NCI-H524 treated with DMSO at 0.1 percent for 48 hours (cell line): Measurements from ENCODE around the gene ARSB.
A peak's percentile ranks its signal among the peaks of the same experiment; 100 is the strongest.
"Not testable (repeated sequence)": the region's sequence is repeated elsewhere in the genome, so short reads cannot be mapped to it uniquely, and the experiment has no call there.

Experiments
- DNase-seq: peaks from one replicate; lab custom pipeline; 2025; lab: John Stamatoyannopoulos, UW

The ARSB gene

DNA sequence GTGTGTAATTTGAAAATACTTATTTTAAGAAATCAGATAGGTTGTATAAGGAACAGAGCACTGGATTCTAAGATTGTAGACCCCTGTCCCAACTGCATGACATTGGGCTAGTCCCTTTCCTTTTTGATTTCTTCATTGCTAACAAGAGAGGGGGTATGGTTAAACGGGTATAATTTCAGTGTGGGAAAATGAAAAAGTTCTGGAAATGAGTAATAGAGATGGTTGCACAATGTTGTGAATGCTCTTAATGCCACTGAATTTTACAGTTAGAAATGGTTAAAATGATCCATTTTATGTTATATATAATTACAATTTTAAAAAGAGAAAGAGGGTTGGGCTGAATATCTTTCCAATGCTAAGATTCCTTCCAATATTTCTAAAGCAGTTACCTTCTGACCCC is 233.2 kb downstream of the ARSB start:
- no peak for DNase-seq

DNA sequence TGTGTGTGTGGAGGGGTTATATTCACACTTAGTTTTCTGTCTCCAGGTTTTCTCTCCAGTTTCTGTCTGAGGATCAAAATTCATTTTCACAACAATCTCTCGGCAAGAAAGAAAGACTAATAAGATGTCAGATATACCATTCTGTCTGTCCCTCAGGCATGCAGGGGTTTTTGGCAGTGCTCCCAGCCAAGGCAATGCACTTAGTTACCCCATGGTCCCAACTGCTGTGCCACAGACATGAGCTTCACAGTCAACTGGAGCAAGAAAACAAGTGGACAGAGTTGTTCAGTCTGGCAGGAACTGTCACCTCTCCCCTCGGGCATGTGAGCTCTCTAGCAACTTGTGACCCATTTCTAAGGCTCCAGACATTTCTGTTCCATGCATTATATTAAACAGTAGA is 234.8 kb downstream of the ARSB start:
- no peak for DNase-seq

DNA sequence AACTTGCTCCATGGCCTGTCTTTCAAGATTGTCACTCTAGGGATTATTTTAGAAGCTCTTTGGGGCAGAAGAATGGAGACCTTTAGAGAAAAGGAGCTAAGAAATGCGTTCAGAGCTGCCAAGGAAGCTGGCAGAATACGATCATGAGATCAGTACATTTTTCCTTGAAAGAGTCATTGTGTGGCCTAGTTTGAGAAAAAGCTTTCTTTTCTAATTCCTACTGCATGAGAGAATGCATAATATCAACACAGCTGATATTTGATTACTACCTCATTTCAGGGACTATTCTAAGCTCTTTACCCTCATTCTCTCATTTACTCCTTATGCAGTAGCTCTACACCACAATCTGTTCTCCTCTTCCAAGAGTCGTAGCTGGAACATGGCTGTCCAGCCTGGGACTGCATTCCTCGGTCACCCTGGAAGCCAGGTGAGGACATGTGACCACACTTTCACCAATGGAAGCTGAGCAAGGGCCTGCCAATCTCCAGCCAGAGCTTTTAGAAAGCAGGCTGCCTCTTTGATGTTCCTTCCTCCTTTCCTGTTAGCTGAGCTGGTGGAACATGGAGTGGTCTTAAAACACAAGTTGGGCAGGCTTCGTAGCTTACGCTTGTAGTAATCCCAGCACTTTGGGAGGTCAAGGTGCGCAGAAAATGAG is 237.3 kb downstream of the ARSB start:
- DNase-seq: no peak

DNA sequence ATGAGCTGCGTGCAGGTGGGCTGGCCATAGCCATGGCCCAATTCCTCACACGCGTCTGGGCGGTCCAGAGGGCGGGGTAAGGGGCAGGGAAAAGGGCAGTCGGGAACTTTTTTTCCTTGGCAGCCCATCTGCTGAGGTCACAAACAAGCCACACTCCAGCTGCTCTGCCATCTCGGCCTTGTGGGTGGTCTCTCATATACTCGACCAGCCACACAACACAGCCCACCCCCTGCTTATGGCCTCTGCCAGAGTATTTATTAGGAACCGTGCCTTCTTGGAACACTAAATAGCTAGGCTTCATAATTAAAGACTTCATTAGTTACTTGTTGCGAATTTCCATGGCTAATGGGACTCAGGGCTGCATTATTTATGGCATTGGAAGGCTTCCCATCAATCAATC is 238.1 kb downstream of the ARSB start:
- no peak for DNase-seq

DNA sequence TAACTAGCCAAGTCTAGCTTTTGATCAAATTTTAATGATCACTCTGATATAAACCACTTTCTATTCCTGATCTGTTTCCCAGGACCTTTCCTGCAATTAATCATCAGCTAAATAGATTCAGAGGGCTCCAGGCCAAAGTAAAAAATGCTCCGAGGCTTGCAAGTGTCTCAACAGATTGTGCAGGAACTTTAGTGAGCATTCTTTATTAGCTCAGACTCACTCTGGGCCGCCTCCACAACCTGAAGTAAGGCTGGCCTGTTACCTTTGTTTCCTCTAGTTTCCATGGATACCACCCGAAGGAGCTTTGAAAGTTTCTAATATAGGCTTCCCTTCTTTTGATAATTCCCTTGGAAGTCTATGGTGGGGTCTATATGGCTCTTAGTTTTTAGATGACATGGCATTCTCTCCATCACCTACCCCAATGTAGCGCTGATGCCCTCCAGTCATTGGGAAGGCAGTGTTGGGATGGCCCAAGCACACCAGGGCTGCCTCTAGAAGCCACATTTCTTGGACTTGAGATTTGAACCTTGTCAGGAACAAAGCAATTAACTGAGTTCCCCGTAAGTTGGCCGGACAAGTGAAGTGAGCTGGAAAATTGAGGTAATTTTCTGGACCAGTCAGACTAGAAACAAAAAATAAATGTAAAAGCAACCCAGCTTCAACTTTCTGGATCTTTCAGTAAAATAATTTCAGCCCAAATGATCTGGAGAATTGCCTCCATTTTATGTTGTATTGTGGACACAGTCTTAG is 238.9 kb downstream of the ARSB start:
- no peak for DNase-seq

DNA sequence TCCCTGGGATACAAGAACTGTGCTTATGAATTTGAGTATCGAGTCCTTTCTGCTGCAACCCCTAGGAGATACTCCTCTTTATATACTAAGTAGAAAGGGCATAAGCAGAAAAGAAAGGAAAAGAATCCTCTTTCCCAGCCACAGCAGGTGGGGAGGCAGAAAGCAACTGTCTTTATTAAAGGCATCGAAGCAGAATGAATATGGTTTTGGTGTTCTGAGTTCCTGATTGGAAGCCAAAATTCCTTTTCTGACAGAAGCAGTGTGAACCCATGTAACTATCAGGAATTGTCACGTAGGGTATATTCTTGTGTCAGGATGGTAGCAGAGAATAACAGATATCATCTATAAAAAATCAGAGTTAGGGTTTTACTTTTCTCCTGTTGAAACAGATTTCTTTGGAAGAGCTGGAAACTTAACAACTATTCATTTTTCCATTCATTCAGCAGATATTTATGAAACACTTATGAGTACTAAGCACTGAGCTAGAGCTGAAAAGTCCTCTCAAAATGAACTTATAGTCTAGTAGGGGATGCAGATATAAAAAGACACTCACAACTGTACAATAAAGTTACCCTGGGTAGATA is 240.1 kb downstream of the ARSB start:
- DNase-seq: no peak

DNA sequence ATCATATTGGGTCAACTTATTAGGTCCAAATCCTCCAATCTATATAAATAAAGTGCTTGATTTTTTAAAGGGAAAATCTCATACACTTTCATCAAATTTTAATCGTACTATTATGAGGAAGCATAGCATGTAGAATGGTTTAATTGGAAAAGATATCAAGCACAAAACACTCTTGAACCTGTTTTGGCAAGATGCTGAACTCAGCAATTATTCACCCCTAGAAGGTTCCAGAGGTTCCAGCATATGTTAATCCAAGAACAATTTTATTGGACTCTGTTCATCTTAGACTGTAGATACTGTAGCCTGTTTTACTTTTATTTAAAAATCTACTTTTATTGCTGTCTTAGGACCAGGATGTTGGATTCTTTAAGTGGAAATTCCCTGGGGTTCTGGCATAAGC is 244.1 kb downstream of the ARSB start:
- DNase-seq: no peak

DNA sequence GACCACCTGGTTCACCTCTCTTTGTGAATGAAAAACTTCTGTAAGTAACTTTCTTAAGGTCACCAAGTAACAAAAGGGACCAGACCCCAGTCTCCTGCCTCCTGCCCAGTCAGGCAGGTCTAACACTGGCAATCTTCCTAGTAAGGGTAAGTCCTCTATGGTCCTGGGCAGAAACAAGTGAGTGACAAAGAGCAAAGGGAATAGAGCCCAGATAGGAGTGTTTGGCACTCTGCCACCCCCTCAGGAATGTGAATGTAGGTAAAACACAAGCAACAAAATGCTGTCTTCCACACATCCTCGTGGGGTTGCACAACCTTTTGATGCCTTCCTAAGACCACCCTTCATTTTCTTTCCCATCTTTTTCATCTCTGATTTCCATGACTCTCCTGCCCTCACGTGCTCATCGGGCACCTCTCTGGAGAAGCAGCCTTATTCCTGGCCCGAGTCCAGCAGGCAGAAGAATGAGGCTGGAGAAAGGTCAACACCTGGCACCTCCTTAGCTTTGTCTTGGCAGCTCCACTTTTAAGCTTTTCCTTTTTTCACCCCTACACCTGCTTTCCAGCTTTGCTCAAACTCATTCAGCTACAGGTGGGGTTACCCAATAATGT is 246.3 kb downstream of the ARSB start:
- DNase-seq: no peak

DNA sequence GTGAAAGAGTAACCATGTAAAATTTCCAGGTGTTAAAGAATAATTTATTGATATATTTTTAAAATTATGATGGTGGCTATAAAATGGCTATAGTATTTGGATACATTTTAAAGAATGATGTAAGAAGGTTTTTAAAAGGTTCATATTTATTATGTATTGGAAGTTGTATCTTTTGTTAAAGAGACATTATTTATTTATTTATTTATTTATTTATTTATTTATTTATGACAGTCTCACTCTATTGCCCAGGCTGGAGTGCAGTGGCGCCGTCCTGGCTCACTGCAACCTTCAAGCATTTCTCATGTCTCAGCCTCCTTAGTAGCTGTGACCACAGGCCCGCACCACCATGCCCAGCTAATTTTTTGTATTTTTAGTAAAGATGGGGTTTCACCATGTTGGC is 247.0 kb downstream of the ARSB start:
- no peak for DNase-seq

DNA sequence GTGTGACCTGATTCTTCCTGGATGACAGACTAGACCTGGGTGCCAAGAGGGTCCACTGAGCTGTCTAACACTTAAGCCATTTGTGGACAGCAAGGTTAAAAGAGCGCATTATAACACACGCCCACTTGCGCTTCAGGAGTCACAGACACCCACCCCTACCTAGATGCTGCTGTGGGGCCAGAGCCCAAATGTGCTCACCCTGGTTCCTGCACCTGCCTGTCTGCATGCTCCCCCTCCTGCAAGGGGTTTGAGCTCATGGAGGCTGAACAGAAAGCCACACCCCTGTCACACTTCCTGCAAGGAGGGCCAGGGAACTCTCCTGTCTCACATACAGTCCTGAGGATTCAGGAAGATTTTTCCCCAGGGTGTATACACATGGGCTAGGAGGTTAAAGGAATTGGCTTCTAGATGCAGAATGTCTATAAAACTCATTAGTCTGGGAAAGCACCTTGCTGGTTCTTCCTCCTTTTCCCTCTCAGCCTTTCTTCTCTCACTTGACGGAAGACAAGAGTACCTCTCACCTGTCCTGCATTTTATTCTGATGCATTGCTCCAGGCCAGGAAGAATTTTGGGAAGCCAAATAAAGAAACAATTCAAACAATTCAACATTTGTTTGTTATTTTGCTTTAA is 249.2 kb downstream of the ARSB start:
- no peak for DNase-seq

DNA sequence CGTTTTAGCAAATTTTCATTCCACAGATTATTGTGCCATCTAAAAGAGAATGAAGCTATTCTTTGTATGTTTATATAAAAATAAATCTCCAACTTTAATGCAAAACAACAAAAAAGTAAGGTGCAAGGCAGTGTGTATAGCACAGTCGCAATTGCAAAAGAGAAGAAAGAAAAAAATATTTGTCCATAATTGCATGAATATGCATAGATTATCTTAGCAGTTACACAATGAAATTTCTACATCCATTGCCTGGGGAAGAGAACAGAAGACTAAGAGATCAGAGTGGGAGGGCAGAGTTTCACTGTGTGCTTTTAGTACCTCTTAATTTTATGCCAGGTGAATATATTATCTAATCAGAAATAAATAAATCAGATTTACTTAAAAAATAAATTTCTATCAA is 250.2 kb downstream of the ARSB start:
- DNase-seq: no peak

DNA sequence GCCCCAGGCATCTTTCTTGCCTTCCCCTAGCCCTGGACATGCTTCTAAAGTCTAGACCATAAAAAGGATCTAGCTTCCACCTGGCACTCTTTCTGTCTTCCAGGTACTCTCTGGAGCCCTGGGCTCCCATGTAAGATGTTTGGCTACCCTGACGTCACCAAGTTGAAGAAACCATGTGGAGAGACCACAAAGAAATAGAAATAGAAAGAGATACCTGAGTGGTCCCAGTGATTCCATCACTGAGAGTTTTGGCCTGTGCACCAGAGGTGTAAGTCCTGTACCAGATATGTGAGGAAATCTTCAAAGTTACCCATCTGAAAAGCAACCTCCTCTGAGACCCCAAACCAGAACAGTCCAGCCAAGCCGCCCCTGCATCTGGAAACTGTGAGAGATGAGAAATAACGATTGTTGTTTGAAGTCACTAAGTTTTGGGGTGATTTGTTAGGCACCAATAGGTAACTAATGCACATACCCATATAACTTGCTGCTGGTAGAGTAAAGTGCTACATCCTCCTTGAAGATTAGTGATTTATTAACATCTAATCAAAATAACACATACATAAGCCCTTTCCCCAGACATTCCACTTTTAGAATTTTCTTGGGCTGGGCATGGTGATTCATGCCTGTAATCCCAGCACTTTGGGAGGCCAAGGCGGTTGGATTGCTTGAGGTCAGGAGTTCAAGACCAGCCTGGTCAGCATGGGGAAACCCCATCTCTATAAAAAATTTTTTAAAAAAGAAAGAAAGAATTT is 250.8 kb downstream of the ARSB start:
- no peak for DNase-seq

DNA sequence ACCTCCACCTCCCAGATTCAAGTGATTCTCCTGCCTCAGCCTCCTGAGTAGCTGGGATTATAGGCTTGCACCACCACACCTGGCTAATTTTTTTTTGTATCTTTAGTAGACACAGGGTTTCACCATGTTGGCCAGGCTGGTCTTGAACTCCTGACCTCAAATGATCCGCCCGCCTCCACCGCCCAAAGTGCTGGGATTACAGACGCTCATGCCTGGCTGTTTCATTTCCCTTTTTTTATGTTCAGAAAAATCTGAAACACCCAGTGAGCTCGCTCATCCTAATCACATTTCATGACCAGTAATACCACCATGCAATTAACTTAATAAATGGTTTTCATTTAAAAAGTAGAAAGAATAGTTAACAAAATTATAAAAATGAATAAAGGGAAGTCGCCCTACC is 252.4 kb downstream of the ARSB start:
- DNase-seq: not testable (repeated sequence)

DNA sequence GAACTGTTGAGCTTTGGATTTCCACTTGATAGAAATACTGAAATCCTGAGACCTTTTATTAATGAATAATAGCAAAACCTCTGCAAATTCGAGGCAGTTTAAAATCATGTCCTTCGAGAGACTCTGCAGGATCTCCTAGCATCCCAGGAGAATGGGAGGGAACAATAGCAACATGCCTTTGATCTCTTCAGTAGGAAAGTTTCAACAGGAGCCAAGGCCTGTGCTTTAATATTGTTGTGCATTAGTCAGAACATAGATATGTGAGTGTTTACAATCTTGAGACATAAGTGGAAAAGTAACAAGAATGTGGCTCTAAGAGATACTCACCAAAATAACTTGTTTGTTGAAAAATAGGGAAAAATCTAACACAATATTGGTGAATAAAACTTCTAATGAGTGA is 253.2 kb downstream of the ARSB start:
- no peak for DNase-seq

DNA sequence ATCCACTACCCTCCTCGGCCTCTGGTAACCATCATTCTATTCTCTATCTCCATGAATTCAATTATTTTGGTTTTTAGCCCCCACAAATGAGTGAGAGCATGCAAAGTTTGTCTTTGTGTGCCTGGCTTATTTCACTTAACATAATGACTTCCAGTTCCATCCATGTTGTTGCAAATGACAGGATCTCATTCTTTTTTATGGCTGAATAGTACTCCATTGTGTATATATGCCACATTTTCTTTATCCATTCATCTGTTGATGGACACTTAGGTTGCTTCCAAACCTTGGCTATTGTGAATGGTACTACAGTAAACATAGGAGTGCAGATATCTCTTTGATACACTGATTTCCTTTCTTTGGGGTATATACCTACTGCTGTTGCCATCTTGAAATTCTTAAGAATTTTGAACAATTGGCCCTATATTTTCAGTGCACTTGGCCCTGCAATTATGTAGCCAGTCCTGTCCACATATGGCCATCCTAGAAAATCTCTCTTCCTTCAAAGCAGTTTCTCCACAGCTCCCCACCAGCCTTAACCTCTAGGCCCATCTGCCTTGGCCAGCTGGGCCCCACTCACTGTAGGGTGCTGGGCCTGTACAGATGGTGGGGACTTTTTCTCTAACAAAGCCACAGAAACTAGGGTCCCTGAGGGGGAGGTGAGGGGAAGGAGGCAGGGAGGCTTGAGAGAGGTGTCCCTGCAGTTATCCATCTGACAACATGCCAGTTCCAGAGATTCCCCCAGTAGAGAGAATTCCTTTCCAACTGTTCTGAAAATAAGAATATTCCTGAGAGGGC is 254.6 kb downstream of the ARSB start:
- peak; percentile 78 for DNase-seq

DNA sequence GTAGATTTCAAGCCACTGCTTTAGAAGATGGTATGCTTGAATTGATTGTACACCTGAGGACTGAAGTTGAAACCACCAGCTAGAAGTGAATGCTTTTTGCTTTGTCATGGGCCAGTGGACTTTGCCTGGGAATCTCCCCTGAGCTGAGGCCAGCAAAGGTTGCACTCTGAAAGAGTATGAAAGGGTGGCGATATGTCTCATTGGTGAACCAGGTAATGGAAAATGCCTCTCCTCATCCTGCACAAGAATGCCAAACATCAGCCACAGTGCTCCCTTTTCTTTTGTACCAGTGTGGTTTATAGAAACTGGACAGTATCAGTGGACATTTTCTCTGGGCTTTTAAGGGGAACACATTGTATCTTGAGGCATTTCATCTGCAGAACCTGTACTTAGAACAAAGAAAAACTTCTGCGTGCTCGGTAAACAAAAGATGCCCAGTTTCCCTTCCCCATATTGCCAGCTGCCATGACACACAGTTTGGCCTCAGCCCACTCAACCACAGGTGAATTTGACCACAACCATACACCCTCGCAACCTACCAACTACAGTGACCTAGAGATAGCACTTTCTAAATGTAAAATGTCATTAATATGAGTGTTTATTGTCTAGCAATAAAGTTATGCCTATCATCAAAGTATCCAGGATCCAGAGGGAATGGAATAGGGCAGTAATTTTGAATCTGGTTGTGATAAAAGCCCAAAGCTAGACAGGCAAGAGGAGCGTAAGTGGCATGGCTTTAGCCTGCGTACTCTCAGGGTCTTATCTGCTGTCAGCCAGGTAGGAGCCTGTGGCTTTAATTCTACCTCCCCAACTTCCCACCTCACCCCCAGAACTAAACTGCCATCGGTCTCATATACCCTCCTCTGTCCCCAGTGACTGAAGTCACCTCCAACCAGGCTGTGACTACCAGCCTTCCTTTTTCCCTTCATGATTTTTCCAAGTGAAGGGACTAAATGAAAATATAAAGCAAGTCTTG is 257.0 kb downstream of the ARSB start:
- DNase-seq: no peak
